Astrocyte (in vitro differentiated cells and primary cell): ENCODE measurements around the gene PELO. TPM values are rescaled to one million over a fixed set of nuclear protein-coding genes. Genes with fewer than 3 reads are reported as not detected.

Source experiments
- DNase-seq: peaks from one replicate; pipeline ENCODE4 v3.0.0-alpha.2; 2010; ENCODE audit warnings: low read depth
- FAIRE-seq: peaks from 2 replicates; lab custom pipeline; 2011; peaks lifted over from hg19 to GRCh38; lab: Jason Lieb, UNC
- H2AFZ ChIP-seq: 2 replicates; pipeline ENCODE4 v1.6.0; 2012; ENCODE audit warnings: low read depth, low read length, inconsistent platforms
- H3K27ac ChIP-seq: 2 replicates; pipeline ENCODE4 v1.5.1; 2011; ENCODE audit warnings: low read depth, low read length, inconsistent platforms
- H3K27me3 ChIP-seq: 2 replicates; pipeline ENCODE4 v1.6.0; 2011; ENCODE audit warnings: low read length, inconsistent platforms; ENCODE audit not compliant: insufficient read depth
- H3K36me3 ChIP-seq: 2 replicates; pipeline ENCODE4 v1.5.1; 2011; ENCODE audit warnings: low read length, inconsistent platforms; ENCODE audit not compliant: insufficient read depth
- H3K4me1 ChIP-seq: 2 replicates; pipeline ENCODE4 v1.5.1; 2011; ENCODE audit warnings: low read length, inconsistent platforms; ENCODE audit not compliant: insufficient read depth
- H3K4me2 ChIP-seq: 2 replicates; pipeline ENCODE4 v1.6.0; 2012; ENCODE audit warnings: low read length, inconsistent platforms
- H3K4me3 ChIP-seq: 2 replicates; pipeline ENCODE4 v1.5.1; 2011; ENCODE audit warnings: low read depth, mild to moderate bottlenecking, low read length, inconsistent platforms; ENCODE audit not compliant: insufficient read depth
- H3K79me2 ChIP-seq: 2 replicates; pipeline ENCODE4 v1.6.0; 2012; ENCODE audit warnings: mild to moderate bottlenecking, low read length, inconsistent platforms; ENCODE audit not compliant: insufficient read depth
- H3K9ac ChIP-seq: 2 replicates; pipeline ENCODE4 v1.6.0; 2012; ENCODE audit warnings: mild to moderate bottlenecking, low read length, inconsistent platforms
- H3K9me3 ChIP-seq: 2 replicates; pipeline ENCODE4 v1.5.1; 2012; ENCODE audit warnings: low read depth, mild to moderate bottlenecking, low read length, inconsistent platforms; ENCODE audit not compliant: insufficient read depth
- H4K20me1 ChIP-seq: 2 replicates; pipeline ENCODE4 v1.6.0; 2012; ENCODE audit warnings: low read length, inconsistent platforms; ENCODE audit not compliant: insufficient read depth
- H3K27ac Mint-ChIP-seq: one replicate; pipeline ENCODE4 v1.8.0; 2021; ENCODE audit warnings: mild to moderate bottlenecking, mixed read lengths; ENCODE audit not compliant: unreplicated experiment
- H3K27me3 Mint-ChIP-seq: one replicate; pipeline ENCODE4 v1.8.0; 2021; ENCODE audit warnings: low read depth, mixed read lengths; ENCODE audit not compliant: unreplicated experiment
- H3K36me3 Mint-ChIP-seq: one replicate; pipeline ENCODE4 v1.8.0; 2021; ENCODE audit warnings: low read depth, mixed read lengths; ENCODE audit not compliant: unreplicated experiment
- H3K4me1 Mint-ChIP-seq: one replicate; pipeline ENCODE4 v1.8.0; 2021; ENCODE audit warnings: low read depth, mixed read lengths; ENCODE audit not compliant: unreplicated experiment
- H3K4me3 Mint-ChIP-seq: one replicate; pipeline ENCODE4 v1.8.0; 2021; ENCODE audit warnings: mild to moderate bottlenecking, moderate library complexity, mixed read lengths; ENCODE audit not compliant: unreplicated experiment
- H3K9me3 Mint-ChIP-seq: one replicate; pipeline ENCODE4 v1.8.0; 2021; ENCODE audit warnings: mild to moderate bottlenecking, mixed read lengths; ENCODE audit not compliant: unreplicated experiment
- CTCF ChIP-seq: IDR thresholded peaks from 2 replicates; pipeline ENCODE4 v1.5.1; 2011; ENCODE audit warnings: low read depth, mild to moderate bottlenecking, inconsistent platforms, low read length, moderate library complexity; ENCODE audit not compliant: insufficient read depth
- EZH2 ChIP-seq: IDR thresholded peaks from 2 replicates; pipeline ENCODE4 v1.6.1; 2012; ENCODE audit warnings: mild to moderate bottlenecking, low read length, inconsistent platforms; ENCODE audit not compliant: insufficient read depth
- total RNA-seq: library from RNA; stranded (reverse); gene quantifications from 2 replicates; pipeline ENCODE4 v1.2.1, GENCODE V29; 2021

Gene PELO
- total RNA-seq, 1 donor from 2014 or later: 75.8 TPM

DNA sequence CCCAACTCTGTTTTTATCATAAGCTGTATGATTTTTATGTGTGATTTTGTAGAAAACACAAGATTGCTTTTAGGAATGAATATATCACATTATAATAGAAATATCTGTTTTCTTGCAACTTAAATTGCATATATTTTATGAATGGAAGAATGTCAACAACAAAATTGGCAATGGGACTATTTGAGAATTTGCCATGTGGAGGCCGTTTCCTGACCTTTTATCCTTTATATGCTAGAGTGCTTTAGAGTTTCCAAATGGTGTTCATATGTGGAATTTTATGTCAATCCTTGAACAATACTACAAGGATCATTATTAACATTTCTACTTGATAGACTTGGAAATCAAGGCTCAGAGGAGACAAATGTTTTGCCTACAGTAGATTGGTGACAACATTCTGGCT lies 34.2 kb downstream of the PELO start:
- Histone ChIP-seq H3K27me3 (no peaks in the 10 kb centered on the region), H3K9me3 (no peaks in the 10 kb centered on the region), H2AFZ (no peak overlapping the region), H3K9ac (no peak overlapping the region), H4K20me1 (no peaks in the 10 kb centered on the region), H3K4me3 (no peak overlapping the region), H3K36me3 (no peaks in the 10 kb centered on the region), H3K79me2 (no peaks in the 10 kb centered on the region), H3K27ac (no peak overlapping the region), H3K4me1 (no peaks in the 10 kb centered on the region), H3K4me2 (no peak overlapping the region)
- no peak for DNase-seq
- no peak for TF ChIP-seq CTCF
- TF ChIP-seq EZH2: no peak
- no peaks in the 10 kb centered on the region for H3K27me3 Mint-ChIP-seq
- H3K4me3 Mint-ChIP-seq: no peak overlapping the region
- H3K9me3 Mint-ChIP-seq: no peaks in the 10 kb centered on the region
- peaks cover 2% of the 10 kb centered on the region for H3K36me3 Mint-ChIP-seq
- no peaks in the 10 kb centered on the region for H3K4me1 Mint-ChIP-seq
- no peak overlapping the region for H3K27ac Mint-ChIP-seq
- FAIRE-seq: no peak

DNA sequence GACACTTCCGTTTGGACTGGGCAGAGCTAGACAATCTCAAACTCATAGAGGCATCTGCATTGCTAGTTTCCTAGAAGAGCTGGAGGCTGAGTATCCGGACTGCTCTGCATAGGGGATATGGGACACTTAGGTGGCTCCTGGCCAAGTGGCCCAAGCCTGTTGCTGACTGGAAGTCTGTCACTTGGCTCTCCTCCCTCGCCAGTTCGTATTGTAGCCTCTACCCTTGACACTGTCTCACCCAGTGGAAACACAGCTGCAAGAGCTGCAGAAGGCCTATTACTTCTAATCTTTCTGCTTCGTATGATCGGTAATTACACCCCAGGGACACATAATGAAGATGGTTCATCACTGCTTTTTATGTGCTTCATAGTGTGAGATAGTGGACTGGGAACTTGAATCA lies 34.7 kb downstream of the PELO start:
- Mint-ChIP-seq H3K27me3 (no peaks in the 10 kb centered on the region), H3K36me3 (peaks cover 5% of the 10 kb centered on the region), H3K4me3 (no peak overlapping the region), H3K4me1 (no peaks in the 10 kb centered on the region), H3K27ac (no peak overlapping the region), H3K9me3 (no peaks in the 10 kb centered on the region)
- Histone ChIP-seq H2AFZ (no peak overlapping the region), H3K9ac (no peak overlapping the region), H3K9me3 (no peaks in the 10 kb centered on the region), H4K20me1 (no peaks in the 10 kb centered on the region), H3K27ac (no peak overlapping the region), H3K36me3 (no peaks in the 10 kb centered on the region), H3K27me3 (no peaks in the 10 kb centered on the region), H3K79me2 (no peaks in the 10 kb centered on the region), H3K4me2 (no peak overlapping the region), H3K4me3 (no peak overlapping the region), H3K4me1 (no peaks in the 10 kb centered on the region)
- TF ChIP-seq CTCF: no peak
- no peak for TF ChIP-seq EZH2
- FAIRE-seq (no peak), DNase-seq (no peak)

GRCh38 chr5:52824827-52825226 lies 37.1 kb downstream of the PELO start:
- Histone ChIP-seq H3K9me3 (peaks cover 3% of the 10 kb centered on the region), H4K20me1 (no peaks in the 10 kb centered on the region), H3K27ac (no peak overlapping the region), H3K79me2 (no peaks in the 10 kb centered on the region), H2AFZ (no peak overlapping the region), H3K4me1 (no peaks in the 10 kb centered on the region), H3K27me3 (no peaks in the 10 kb centered on the region), H3K4me2 (no peak overlapping the region), H3K9ac (no peak overlapping the region), H3K36me3 (no peaks in the 10 kb centered on the region), H3K4me3 (no peak overlapping the region)
- H3K36me3 Mint-ChIP-seq: peaks cover 5% of the 10 kb centered on the region
- FAIRE-seq (no peak), DNase-seq (no peak)
- no peaks in the 10 kb centered on the region for H3K9me3 Mint-ChIP-seq
- TF ChIP-seq EZH2 (no peak), CTCF (no peak)
- no peak overlapping the region for H3K4me3 Mint-ChIP-seq
- H3K27ac Mint-ChIP-seq: no peak overlapping the region
- H3K27me3 Mint-ChIP-seq: no peaks in the 10 kb centered on the region
- peaks cover 1% of the 10 kb centered on the region for H3K4me1 Mint-ChIP-seq
